GM23248 (cell line): Measurements from ENCODE around the gene HNRNPA1. TPM values are rescaled to one million over a fixed set of nuclear protein-coding genes. Genes with fewer than 3 reads are reported as not detected.
A peak's percentile ranks its signal among the peaks of the same experiment; 100 is the strongest.

Experiments
- DNase-seq: peaks from one replicate; pipeline ENCODE4 v3.0.0-alpha.2; 2015
- H2AFZ ChIP-seq: fragments of 200-600 bp; sonication (generic); 2 replicates; pipeline ENCODE4 v1.6.1; 2016; ENCODE audit warnings: antibody characterized with exemption
- H3F3A ChIP-seq: fragments of 200-600 bp; sonication (generic); 2 replicates; pipeline ENCODE4 v1.6.1; 2016; ENCODE audit warnings: mild to moderate bottlenecking, antibody characterized with exemption, mixed run types; ENCODE audit not compliant: insufficient read depth
- H3K27ac ChIP-seq: fragments of 200-600 bp; sonication (generic); 2 replicates; pipeline ENCODE4 v1.5.1; 2016; ENCODE audit warnings: mild to moderate bottlenecking
- H3K27me3 ChIP-seq: fragments of 200-600 bp; sonication (generic); replicated peaks from 2 replicates; pipeline ENCODE4 v1.6.1; 2016; ENCODE audit warnings: mild to moderate bottlenecking; ENCODE audit not compliant: insufficient read depth
- H3K36me3 ChIP-seq: fragments of 200-600 bp; sonication (generic); 2 replicates; pipeline ENCODE4 v1.6.1; 2016; ENCODE audit warnings: low read depth, mild to moderate bottlenecking
- H3K4me1 ChIP-seq: fragments of 200-600 bp; sonication (generic); 2 replicates; pipeline ENCODE4 v1.6.1; 2016; ENCODE audit warnings: mild to moderate bottlenecking; ENCODE audit not compliant: insufficient read depth
- H3K4me2 ChIP-seq: fragments of 200-600 bp; sonication (generic); one replicate; pipeline ENCODE4 v1.6.1; 2016; ENCODE audit warnings: mild to moderate bottlenecking; ENCODE audit not compliant: unreplicated experiment
- H3K4me3 ChIP-seq: fragments of 200-600 bp; sonication (generic); 2 replicates; pipeline ENCODE4 v1.5.1; 2016; ENCODE audit warnings: mild to moderate bottlenecking
- H3K79me2 ChIP-seq: fragments of 200-600 bp; sonication (generic); 2 replicates; pipeline ENCODE4 v1.6.1; 2016; ENCODE audit warnings: mild to moderate bottlenecking; ENCODE audit not compliant: insufficient read depth
- H3K9ac ChIP-seq: fragments of 200-600 bp; sonication (generic); 2 replicates; pipeline ENCODE4 v1.6.1; 2016; ENCODE audit warnings: mild to moderate bottlenecking
- H3K9me2 ChIP-seq: fragments of 200-600 bp; sonication (generic); 2 replicates; pipeline ENCODE4 v1.6.1; 2016; ENCODE audit warnings: mixed run types, mild to moderate bottlenecking, moderate library complexity; ENCODE audit not compliant: insufficient read depth
- H3K9me3 ChIP-seq: fragments of 200-600 bp; sonication (generic); one replicate; pipeline ENCODE4 v1.6.1; 2017; ENCODE audit warnings: low read depth
- H4K20me1 ChIP-seq: fragments of 200-600 bp; sonication (generic); 2 replicates; pipeline ENCODE4 v1.6.0; 2016; ENCODE audit not compliant: insufficient read depth
- EZH2 ChIP-seq: fragments of 200-600 bp; sonication (generic); IDR thresholded peaks from 2 replicates; pipeline ENCODE4 v1.6.1; 2018; ENCODE audit warnings: antibody characterized with exemption, mild to moderate bottlenecking; ENCODE audit not compliant: insufficient read depth, poor library complexity, severe bottlenecking
- EZH2phosphoT487 ChIP-seq: fragments of 200-600 bp; sonication (generic); IDR thresholded peaks from 2 replicates; pipeline ENCODE4 v1.6.1; 2018; ENCODE audit warnings: antibody characterized with exemption, moderate library complexity, mild to moderate bottlenecking, low read depth; ENCODE audit not compliant: insufficient read depth
- WGBS, 2 experiments: methylation state at CpG; one replicate each; pipeline ENCODE4 v1.1.6; 2015 to 2017; ENCODE audit warnings: low lambda C conversion rate in 2 of 2, low coverage in 1 of 2; ENCODE audit errors: missing lambda C conversion rate in 2 of 2; 5-methylcytosine and 5-hydroxymethylcytosine counted together
- in situ Hi-C: fragments of 300-500 bp; cut with MboI; formaldehyde crosslinking; loops from 2 replicates; pipeline ENCODE4 v1.15.0; 2020
- polyA plus RNA-seq: library from polyadenylated mRNA; unstranded; fragments of >200 nt; fragmentation: Nextera tagmentation; extraction: Ambion mirVana; gene quantifications from 2 replicates; pipeline ENCODE4 v1.2.1, GENCODE V29; 2016
- total RNA-seq: library from RNA; depleted of rRNA; stranded (reverse); fragments of >200 nt; shearing (Covaris generic); gene quantifications from 2 replicates; pipeline ENCODE4 v1.2.3, GENCODE V29; 2014

HNRNPA1 gene
- total and polyA plus RNA-seq, 2 experiments from 2014 or later: 226 to 351 TPM

GRCh38 chr12:54249489-54249888, 31.0 kb upstream of the HNRNPA1 start:
- Histone ChIP-seq H3K27me3 (no peaks in the 10 kb centered on the region), H4K20me1 (no peaks in the 10 kb centered on the region), H3K9me3 (no peaks in the 10 kb centered on the region), H3K9ac (no peak overlapping the region), H3K4me2 (no peak overlapping the region), H3K4me3 (no peak overlapping the region), H3K4me1 (peaks cover 7% of the 10 kb centered on the region), H3K9me2 (no peaks in the 10 kb centered on the region), H3F3A (peaks cover 9% of the 10 kb centered on the region), H3K36me3 (peaks cover 18% of the 10 kb centered on the region), H3K79me2 (peaks cover 65% of the 10 kb centered on the region), H2AFZ (no peak overlapping the region), H3K27ac (no peak overlapping the region)
- 96 to 99% methylated on average over 5 of the region's 5 CpGs for WGBS, 2 experiments
- in situ Hi-C loops: no loop called here
- TF ChIP-seq EZH2phosphoT487 (no peak), EZH2 (no peak)
- DNase-seq: no peak

GRCh38 chr12:54251667-54252284, 28.8 kb upstream of the HNRNPA1 start:
- no peak for TF ChIP-seq EZH2phosphoT487
- TF ChIP-seq EZH2: no peak
- peak; percentile 79 for DNase-seq
- Histone ChIP-seq H3K27ac (no peak overlapping the region), H2AFZ (no peak overlapping the region), H3K79me2 (peaks cover 81% of the 10 kb centered on the region), H3F3A (peaks cover 9% of the 10 kb centered on the region), H4K20me1 (no peaks in the 10 kb centered on the region), H3K9me2 (no peaks in the 10 kb centered on the region), H3K4me1 (peaks cover 9% of the 10 kb centered on the region), H3K36me3 (peaks cover 22% of the 10 kb centered on the region), H3K27me3 (no peaks in the 10 kb centered on the region), H3K9ac (no peak overlapping the region), H3K4me2 (no peak overlapping the region), H3K4me3 (no peak overlapping the region), H3K9me3 (no peaks in the 10 kb centered on the region)
- WGBS, 2 experiments: 88 to 100% methylated on average over 1 of the region's 1 CpG
- in situ Hi-C loops: no loop called here

- in situ Hi-C loops: no loop called here
- H3K4me3 ChIP-seq: no peak overlapping the region
- no peak overlapping the region for H3K9ac ChIP-seq
- H3K4me1 ChIP-seq: peaks cover 23% of the 10 kb centered on the region
- no peaks in the 10 kb centered on the region for H3K27me3 ChIP-seq
- no peaks in the 10 kb centered on the region for H3K9me3 ChIP-seq
- peaks cover 24% of the 10 kb centered on the region for H3F3A ChIP-seq
- peaks cover 80% of the 10 kb centered on the region for H3K79me2 ChIP-seq
- no peak overlapping the region for H2AFZ ChIP-seq
- peaks cover 25% of the 10 kb centered on the region for H3K36me3 ChIP-seq
- TF ChIP-seq EZH2phosphoT487 (no peak), EZH2 (no peak)
- no peaks in the 10 kb centered on the region for H3K9me2 ChIP-seq
- H3K27ac ChIP-seq: no peak overlapping the region
- 88 to 94% methylated on average over 4 of the region's 4 CpGs for WGBS, 2 experiments
- no peaks in the 10 kb centered on the region for H4K20me1 ChIP-seq
- no peak for DNase-seq
- H3K4me2 ChIP-seq: no peak overlapping the region
Observed at GRCh38 chr12:54253240-54253639, 27.3 kb upstream of the HNRNPA1 start.

DNA sequence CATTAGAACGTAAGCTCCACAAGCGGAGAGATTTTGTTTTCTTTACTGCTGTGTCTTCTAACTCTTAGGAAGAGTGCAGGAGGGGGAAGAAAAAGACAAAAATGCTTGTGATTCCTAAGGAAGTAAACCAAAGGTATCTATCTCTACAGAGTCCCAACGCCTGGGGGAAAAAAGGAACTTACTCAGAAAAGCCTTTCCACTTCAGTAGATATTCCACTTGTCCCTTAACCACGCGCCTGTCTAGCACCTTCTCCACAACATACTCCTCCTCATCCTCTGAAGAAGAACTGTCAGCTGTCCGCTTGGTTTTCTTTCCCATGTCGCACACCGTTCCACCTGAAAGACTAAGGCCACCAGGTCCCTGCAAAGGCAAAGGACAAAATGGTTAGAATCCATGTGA, 23.2 kb upstream of the HNRNPA1 start:
- in situ Hi-C loops: no loop called here
- peaks cover 76% of the 10 kb centered on the region for H3K79me2 ChIP-seq
- peaks cover 59% of the 10 kb centered on the region for H3F3A ChIP-seq

More for the DNA sequence above, 23.2 kb upstream of the HNRNPA1 start:
- peaks cover 12% of the 10 kb centered on the region for H3K36me3 ChIP-seq
- H3K9ac ChIP-seq: 0 out of 2 replicates have a peak overlapping the region, but pooled peaks have one; percentile 78
- H3K4me3 ChIP-seq: peak overlapping the region; percentile 54; the same call in 1 of the 2 replicates
- H2AFZ ChIP-seq: no peak overlapping the region
- H3K27me3 ChIP-seq: no peaks in the 10 kb centered on the region
- TF ChIP-seq EZH2phosphoT487: no peak
- no peak for TF ChIP-seq EZH2
- H4K20me1 ChIP-seq: no peaks in the 10 kb centered on the region
- H3K4me2 ChIP-seq: no peak overlapping the region
- 97 to 98% methylated on average over 8 of the region's 8 CpGs for WGBS, 2 experiments
- peak overlapping the region; percentile 93 for H3K27ac ChIP-seq
- H3K9me2 ChIP-seq: no peaks in the 10 kb centered on the region
- H3K4me1 ChIP-seq: peaks cover 57% of the 10 kb centered on the region
- DNase-seq: no peak
- H3K9me3 ChIP-seq: no peaks in the 10 kb centered on the region
